Measurements from ENCODE around the gene ERLEC1. TPM values are rescaled to one million over a fixed set of nuclear protein-coding genes. Genes with fewer than 3 reads are reported as not detected.

Gene ERLEC1
- total RNA-seq, 1 experiment from 2014 or later, result 21.6 TPM

DNA sequence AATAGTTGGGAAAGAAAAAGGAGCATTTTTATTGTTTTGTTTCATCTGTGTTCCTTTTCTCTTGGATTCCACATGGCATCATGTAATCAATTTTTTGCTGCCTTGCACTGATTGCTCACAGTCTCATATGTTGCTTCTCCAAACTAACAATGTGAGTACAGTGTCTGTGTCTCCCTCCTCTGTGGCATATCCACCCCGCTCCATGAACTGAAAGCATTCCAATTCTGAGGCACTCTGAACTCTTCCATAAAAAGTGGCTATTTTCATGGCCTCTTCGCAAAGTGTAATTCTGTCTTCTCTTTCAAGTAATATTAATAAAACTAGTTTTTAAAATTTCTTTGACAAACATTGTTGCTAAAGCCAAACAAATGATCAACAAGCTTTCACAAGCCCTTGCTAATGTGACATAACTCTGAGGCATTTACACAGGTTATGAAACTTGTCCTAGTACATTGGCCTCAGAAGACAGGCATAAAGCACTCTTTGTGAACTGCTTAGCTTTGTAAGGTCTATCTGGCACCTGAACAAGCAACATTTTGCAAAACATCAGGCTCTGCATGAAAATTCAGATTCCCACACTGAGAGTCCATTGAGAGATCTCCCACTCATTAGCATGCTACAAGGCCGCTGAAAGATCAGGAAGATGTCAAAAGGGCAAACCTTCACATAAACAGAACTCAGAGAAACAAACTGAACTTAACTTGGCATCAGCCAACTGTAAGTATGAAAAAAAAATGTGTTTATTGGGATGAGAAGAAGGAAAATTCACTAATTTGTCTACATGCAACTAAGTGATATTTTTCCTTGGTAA lies 39.9 kb downstream of the ERLEC1 start:
- Histone ChIP-seq H3K79me1 (ENCODE audit: insufficient read depth, low read depth, low read length, poor library complexity, severe bottlenecking) (no peaks in the 10 kb centered on the region), H3K9ac (ENCODE audit: extremely low read depth, insufficient read length, low read length) (peak overlapping the region; percentile 26), H2BK5ac (ENCODE audit: insufficient read length, low read length) (no peak overlapping the region), H2BK12ac (ENCODE audit: insufficient read length, low read depth, low read length) (no peak overlapping the region), H3K27me3 (ENCODE audit: insufficient read depth, low read length) (no peaks in the 10 kb centered on the region), H3K56ac (ENCODE audit: insufficient read length, low read depth, low read length) (no peak overlapping the region), H2AK5ac (ENCODE audit: insufficient read length, low read length) (no peak overlapping the region), H4K5ac (ENCODE audit: insufficient read length, low read depth, low read length) (no peak overlapping the region), H2BK120ac (ENCODE audit: low read depth, low read length, poor library complexity, severe bottlenecking) (no peak overlapping the region), H3K4me1 (ENCODE audit: insufficient read depth, low read length) (peaks cover 10% of the 10 kb centered on the region; the same call in 1 of the 2 replicates), H3K9me3 (ENCODE audit: control insufficient read depth, low read depth, low read length) (no peaks in the 10 kb centered on the region), H3K14ac (ENCODE audit: insufficient read depth, low read length) (no peak overlapping the region), H2AFZ (ENCODE audit: low read length) (no peak overlapping the region), H2BK20ac (ENCODE audit: low read depth, low read length, poor library complexity, severe bottlenecking) (no peak overlapping the region), H3K18ac (ENCODE audit: insufficient read length, low read depth, low read length) (no peak overlapping the region), H3K23ac (ENCODE audit: insufficient read length, low read depth, low read length) (no peak overlapping the region), H3K4ac (ENCODE audit: low read depth, low read length) (no peak overlapping the region), H2BK15ac (ENCODE audit: low read depth, low read length) (no peak overlapping the region), H3K23me2 (ENCODE audit: insufficient read length, low read depth, low read length, poor library complexity, severe bottlenecking) (no peaks in the 10 kb centered on the region), H3K79me2 (ENCODE audit: insufficient read depth, low read length) (no peaks in the 10 kb centered on the region), H4K20me1 (ENCODE audit: control insufficient read depth, insufficient read depth, insufficient read length) (no peaks in the 10 kb centered on the region), H4K91ac (ENCODE audit: insufficient read length, low read depth, low read length) (no peak overlapping the region), H3K4me2 (ENCODE audit: insufficient read depth, insufficient read length, low read length) (no peak overlapping the region), H3K27ac (ENCODE audit: insufficient read length, low read depth, low read length) (peak overlapping the region; percentile 12), H4K8ac (replicated peaks; ENCODE audit: insufficient read length, low read depth, low read length) (no peak overlapping the region), H3T11ph (ENCODE audit: low read length) (no peak overlapping the region)
- no peaks in the 10 kb centered on the region for H3K36me3 Mint-ChIP-seq (ENCODE audit: insufficient read depth in 1 of 3, low read depth in 3 of 3)
- TF ChIP-seq, protein P1, sequence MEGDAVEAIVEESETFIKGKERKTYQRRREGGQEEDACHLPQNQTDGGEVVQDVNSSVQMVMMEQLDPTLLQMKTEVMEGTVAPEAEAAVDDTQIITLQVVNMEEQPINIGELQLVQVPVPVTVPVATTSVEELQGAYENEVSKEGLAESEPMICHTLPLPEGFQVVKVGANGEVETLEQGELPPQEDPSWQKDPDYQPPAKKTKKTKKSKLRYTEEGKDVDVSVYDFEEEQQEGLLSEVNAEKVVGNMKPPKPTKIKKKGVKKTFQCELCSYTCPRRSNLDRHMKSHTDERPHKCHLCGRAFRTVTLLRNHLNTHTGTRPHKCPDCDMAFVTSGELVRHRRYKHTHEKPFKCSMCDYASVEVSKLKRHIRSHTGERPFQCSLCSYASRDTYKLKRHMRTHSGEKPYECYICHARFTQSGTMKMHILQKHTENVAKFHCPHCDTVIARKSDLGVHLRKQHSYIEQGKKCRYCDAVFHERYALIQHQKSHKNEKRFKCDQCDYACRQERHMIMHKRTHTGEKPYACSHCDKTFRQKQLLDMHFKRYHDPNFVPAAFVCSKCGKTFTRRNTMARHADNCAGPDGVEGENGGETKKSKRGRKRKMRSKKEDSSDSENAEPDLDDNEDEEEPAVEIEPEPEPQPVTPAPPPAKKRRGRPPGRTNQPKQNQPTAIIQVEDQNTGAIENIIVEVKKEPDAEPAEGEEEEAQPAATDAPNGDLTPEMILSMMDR (conservative IDR thresholded peaks at IDR 0.05), result no peak
- WGBS (ENCODE audit: extremely low coverage, insufficient read length, low lambda C conversion rate), result no CpG with 5 or more reads among the region's 3 CpGs
- H3K27me3 Mint-ChIP-seq (ENCODE audit: low read depth), result no peaks in the 10 kb centered on the region
- peaks cover 29 to 30% of the 10 kb centered on the region in 2 experiments for H3K4me1 Mint-ChIP-seq
- DNase-seq, result no peak
- no peak overlapping the region for H3K4me3 Mint-ChIP-seq
- H3K9me3 Mint-ChIP-seq, result no peaks in the 10 kb centered on the region
- H3K27ac Mint-ChIP-seq, result peak overlapping the region; percentile 7 to 92 (median 30); a peak in 5 of 7 replicates
